Astrocyte of the spinal cord (primary cell): ENCODE results near the gene DPYSL3.

Source experiments
- DNase-seq: peaks from one replicate; pipeline ENCODE4 v3.0.0; 2011; ENCODE audit warnings: low read depth, low spot score
- H3K4me3 ChIP-seq: 2 replicates; pipeline ENCODE4 v1.5.1; 2011; ENCODE audit warnings: low read depth, mild to moderate bottlenecking, low read length, moderate library complexity
- CTCF ChIP-seq: IDR thresholded peaks from 2 replicates; pipeline ENCODE4 v1.5.1; 2012; ENCODE audit warnings: low read depth, mild to moderate bottlenecking, low read length, inconsistent platforms
- in situ Hi-C: cut with HindIII; loops from 2 replicates; pipeline ENCODE4 v1.10.0; 2017; ENCODE audit warnings: low sequenced_read_pairs

The DPYSL3 gene

DNA sequence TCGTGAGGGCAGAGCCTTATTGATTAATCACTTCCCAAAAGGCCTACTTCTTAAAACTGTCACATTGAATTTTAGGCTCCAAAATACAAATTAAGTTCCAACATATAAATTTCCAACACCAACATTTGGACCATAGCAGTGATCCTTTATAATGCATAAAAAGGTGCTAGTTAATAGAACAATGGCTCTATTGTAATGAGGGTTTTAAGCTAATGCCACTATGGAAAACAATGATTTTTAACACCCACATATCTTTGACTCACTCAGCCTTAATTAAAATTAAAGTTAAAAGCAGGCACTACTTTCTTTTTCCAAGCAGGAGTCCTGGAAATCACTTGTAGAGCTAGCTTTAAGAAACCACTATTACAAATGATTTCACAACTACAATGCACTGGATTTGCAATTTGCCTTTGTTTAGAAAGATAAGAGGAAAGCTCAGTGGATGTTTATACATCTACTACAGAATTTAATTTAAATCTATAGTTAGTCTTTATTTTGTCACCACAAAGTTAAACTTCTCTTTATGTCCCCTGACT lies 41.8 kb downstream of the DPYSL3 start:
- in situ Hi-C loops = no loop called here
- DNase-seq = no peak
- no peak for TF ChIP-seq CTCF
- H3K4me3 ChIP-seq = no peak overlapping the region

DNA sequence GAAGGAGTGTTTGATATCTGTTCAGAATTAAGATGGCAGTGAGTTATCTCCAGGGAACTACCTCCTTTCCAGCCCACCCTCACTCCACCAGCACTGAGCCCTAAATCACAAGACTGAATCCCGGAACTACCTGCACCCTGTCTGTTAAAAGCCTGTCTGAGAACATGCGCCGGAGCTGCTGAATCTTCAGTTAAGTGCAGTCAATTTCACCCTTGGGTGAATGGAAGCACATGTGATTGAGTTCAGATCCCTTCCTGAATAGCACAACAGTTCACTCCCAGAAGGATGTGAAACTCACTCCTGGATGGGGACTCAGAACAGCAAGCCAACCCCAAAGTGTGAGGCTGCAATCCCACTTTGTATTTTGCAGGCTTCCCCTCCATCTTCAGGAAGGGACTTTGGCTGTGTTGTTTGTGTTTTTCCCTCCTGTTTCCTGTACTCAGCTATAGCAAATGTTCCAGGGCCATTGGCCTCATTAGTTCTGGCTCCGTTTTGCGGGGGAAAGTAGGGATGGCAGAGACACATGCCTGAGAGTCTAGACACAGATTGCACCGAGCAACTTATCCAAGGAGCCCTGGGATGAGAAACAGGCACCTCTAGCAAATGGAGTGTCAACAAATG lies 43.4 kb downstream of the DPYSL3 start:
- TF ChIP-seq CTCF = no peak
- no peak for DNase-seq
- in situ Hi-C loops = no loop called here
- no peak overlapping the region for H3K4me3 ChIP-seq

- DNase-seq = no peak
- in situ Hi-C loops = no loop called here
- TF ChIP-seq CTCF = no peak
- no peak overlapping the region for H3K4me3 ChIP-seq
Measured at GRCh38 chr5:147465747-147466146, 44.1 kb downstream of the DPYSL3 start.

- peak; percentile 52 for TF ChIP-seq CTCF
- no peak overlapping the region for H3K4me3 ChIP-seq
- no peak for DNase-seq
- in situ Hi-C loops = no loop called here
Measured at GRCh38 chr5:147464211-147464610, 45.7 kb downstream of the DPYSL3 start.

- in situ Hi-C loops = no loop called here
- DNase-seq = no peak
- TF ChIP-seq CTCF = no peak
- H3K4me3 ChIP-seq = no peak overlapping the region
Measured at GRCh38 chr5:147461915-147462314, 48.0 kb downstream of the DPYSL3 start.

DNA sequence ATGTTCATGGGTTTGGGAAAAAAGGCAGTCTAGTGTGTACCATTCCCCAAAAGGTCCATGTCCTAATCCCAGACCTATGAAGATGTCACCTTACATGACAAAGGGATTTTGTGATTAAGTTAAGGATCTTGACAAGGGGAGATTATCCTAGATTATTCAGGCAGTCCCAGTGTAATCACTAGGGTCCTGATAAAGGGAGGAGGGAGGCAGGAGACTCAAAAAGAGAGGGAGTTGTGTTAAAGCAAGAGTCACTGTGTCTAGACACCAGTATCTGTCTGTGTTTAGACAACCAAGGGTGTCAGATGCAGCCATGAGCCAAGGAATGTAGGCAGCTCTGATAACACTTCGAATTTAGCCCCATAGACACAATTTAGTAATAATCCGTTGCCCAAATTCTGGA lies 49.5 kb downstream of the DPYSL3 start:
- no peak for TF ChIP-seq CTCF
- DNase-seq = no peak
- H3K4me3 ChIP-seq = no peak overlapping the region
- in situ Hi-C loops = no loop called here

- in situ Hi-C loops = no loop called here
- no peak for TF ChIP-seq CTCF
- no peak for DNase-seq
- no peak overlapping the region for H3K4me3 ChIP-seq
Measured at GRCh38 chr5:147458581-147458980, 51.3 kb downstream of the DPYSL3 start.
